Stimulated activated naive CD8-positive, alpha-beta T cell treated with anti-CD3 and anti-CD28 coated beads, Interleukin-15, Interleukin-2, amounts not matched to agents 100 U/mL and 50 U/mL, for 24 hours (primary cell): Measurements from ENCODE around the gene TAS2R60.
"Not testable (repeated sequence)": the region's sequence is repeated elsewhere in the genome, so short reads cannot be mapped to it uniquely, and the experiment has no call there.

Experiments
- ATAC-seq: fragments of 150-1000 bp; cut with Tn5 transposase; one replicate; pipeline ENCODE4 v1.10.0; 2021
- DNase-seq: peaks from one replicate; pipeline ENCODE4 v3.0.0; 2021

TAS2R60 gene, protein sequence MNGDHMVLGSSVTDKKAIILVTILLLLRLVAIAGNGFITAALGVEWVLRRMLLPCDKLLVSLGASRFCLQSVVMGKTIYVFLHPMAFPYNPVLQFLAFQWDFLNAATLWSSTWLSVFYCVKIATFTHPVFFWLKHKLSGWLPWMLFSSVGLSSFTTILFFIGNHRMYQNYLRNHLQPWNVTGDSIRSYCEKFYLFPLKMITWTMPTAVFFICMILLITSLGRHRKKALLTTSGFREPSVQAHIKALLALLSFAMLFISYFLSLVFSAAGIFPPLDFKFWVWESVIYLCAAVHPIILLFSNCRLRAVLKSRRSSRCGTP

DNA sequence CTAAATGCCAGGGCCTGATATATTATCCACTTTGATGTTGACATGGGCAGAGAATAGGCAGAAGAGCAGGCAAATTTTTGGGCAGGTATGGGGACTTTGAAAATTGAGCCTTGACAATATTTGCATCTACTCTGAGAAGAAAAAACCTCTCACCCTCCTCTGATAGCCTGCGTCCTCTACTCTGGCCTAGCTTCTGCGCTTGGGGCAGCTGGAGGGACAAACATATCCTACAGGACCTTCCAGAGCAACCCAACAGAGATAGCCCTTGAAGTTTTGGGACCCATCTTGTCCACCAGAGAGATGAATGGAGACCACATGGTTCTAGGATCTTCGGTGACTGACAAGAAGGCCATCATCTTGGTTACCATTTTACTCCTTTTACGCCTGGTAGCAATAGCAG lies at the start of gene TAS2R60:
TAS2R60 (plus strand) TSS at position 301 of the 400 bp plus-strand sequence; CDS start at position 301, 0 bp downstream.
- DNase-seq: no peak
- no peak for ATAC-seq

DNA sequence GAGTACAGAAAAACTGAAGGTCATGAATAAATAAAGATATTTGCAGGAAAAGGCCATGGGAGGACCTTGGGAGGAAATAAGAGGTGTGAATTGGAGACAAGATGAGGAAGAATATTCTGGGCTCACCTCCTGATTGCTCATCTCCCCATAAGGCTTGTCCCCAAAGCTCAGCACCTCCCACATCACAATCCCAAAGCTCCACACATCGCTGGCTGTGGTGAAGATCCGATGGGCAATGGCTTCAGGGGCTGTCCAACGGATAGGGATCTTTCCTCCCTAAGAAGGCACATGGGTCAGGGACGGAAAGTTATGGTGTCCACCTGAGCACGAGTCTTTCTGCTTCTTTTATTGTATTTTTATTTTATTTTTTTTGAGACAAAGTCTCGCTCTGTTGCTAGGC lies 49.2 kb upstream of the TAS2R60 start:
- ATAC-seq: no peak
- no peak for DNase-seq

DNA sequence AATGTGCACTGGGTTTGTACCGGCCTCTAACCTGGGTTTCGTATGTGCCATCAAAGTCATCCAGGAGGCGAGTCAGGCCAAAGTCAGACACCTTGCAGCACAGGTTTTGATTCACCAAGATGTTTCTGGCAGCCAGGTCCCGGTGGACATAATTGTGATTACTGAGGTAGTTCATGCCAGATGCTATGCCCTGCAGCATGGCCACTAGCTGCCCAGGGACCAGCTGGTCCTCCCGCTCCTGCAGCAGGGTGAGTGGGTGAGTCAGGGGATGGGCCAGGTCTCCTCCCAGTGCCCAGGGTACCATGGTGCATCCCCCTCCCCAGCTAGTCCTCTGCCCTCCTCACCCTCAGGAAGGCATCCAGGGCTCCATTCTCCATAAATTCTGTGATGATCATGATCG lies 48.5 kb upstream of the TAS2R60 start:
- DNase-seq (no peak), ATAC-seq (no peak)

DNA sequence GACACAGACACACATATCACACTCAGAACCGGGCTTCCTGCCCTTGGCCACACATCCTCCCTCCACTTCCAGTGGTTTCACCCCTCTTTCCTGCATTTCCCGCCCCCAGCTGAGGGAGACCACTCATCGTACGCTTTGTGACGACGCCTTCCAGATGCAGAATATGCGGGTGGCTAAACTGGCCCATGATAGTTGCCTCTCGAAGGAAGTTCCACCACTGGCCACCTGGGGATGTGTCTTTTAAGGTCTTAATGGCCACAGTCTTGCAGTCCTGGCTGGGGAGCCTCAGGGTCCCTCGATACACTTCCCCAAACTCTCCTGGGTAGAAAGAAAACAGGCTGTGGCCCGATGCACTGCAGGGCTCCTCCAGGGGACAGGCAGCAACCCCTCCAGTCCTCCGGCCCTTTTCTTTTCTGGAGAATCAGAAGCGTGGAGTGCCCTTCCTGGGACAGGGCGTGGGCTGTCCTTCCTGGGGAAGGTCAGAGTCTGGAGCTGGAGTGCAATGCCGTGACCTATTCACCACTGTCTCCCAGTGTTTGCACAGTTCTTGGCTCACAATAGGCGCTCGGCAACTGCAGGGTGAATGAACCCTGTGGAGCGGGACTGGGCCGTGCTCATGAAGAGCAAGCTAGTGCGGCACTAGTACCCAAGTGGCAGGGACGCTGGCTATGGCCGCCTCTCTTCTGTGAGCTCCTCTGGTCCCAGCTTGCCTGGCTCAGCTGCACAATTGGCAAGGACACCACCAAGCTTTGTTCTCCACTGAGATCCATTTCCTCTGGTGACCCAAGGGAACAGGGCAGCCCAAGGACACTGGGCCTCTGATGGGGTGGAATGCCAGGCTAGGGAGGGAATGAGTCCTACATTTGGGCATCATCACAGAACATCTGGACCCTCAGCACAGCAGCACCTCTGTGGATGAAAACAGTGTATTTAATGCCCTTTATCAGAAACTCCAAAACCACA lies 47.8 kb upstream of the TAS2R60 start:
- ATAC-seq (no peak), DNase-seq (no peak)

DNA sequence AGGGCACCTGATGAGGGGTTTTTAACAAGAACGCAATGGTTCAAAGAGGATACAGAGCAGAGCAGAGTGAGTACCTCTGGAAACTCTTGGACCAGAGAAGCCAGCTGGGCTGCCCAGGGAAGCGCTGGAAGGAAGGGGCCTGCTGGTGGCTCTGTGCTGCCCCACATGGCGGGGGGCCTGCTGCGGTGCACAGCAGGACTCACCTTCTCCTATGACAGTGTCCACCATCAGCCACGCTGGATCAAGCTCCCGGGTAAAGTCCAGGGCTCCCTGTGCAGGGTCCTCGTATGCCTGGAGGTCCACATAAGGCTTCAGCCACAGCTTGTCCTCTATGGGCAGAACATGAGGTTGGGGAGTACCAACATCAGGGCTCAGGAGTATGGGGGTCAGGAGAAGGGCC lies 47.1 kb upstream of the TAS2R60 start:
- ATAC-seq (no peak), DNase-seq (no peak)

DNA sequence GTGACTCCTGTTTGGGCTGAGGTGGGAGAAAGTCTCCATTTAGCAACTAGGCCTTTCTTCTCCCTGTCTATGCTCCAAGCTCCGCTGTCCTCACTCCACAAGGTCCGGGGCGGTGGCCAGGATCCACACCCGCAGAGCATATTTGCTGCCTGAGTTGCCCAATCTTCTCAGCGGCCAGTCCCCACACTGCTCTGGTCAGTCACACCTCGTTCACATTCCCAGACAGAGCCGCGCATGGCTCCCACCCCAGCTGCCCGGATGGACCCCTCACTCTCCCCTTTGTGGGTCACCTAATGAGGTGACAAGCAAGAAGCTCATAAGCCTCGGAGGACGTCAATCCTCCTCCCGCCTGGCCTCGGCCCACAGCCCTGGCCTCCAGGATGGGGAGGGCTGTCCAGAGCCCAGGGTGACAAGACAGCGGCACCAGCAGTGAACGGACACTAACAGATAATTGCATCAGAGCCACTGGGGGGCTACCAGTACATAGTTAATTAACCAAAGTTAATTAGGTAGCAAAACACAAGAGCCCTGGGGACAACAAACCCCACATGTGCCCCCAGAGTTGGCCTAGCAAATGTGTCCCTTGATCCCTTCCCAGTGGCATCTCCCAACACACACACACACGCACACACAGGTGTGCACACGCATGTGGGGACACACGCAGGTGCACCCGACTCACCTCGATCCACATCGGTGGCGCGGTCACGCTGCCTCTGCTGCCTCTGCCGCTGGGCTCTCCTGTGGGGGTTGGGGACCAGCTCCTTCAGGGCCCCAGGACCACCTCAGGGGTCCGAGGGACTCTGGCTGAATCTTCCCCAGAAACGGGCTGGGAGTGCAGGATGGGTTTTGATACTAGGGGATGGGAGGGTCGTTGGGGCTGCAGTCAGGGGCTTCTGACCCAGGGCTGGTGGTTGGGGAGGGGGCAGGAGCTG lies 46.4 kb upstream of the TAS2R60 start:
- DNase-seq: no peak
- ATAC-seq: no peak

DNA sequence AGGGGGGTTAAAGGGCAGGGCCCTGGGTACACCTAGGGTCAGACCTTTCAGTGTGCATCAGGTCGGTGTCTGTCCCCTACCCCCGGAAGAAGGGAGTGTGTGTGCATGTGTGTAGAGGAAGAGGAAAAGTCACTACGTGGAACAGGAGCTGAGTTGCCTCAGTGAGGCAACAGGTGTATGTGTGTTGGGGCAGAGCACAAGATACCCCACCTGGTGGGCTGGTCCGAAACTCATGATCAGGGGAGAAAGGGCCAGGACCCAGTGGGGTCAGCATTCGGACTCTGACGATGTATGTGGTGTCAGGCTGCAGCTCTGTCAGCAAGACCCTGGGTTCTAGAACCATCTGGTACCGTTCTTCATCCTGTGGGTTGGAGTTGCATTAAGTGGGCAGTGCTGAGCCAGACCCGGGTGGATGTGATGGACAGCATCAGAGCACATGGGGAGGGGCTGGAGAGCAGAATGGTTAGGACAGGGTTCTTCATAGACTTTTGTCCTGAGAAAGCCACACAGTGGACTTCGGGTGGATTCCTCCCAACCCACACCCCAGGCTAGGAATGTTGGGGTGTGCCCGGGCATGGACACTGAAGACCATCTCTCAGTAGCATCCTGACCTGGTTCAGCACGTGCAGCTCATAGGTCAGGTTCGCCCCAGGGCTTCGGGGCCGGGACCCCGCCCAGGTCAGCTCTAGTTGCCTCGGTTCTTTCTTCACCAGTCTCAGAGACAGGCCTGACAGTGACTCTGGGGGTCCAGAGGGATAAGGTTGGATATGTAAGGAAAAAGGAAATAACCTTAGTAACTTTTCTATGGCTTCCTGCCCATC lies 45.3 kb upstream of the TAS2R60 start:
- DNase-seq: no peak
- no peak for ATAC-seq

DNA sequence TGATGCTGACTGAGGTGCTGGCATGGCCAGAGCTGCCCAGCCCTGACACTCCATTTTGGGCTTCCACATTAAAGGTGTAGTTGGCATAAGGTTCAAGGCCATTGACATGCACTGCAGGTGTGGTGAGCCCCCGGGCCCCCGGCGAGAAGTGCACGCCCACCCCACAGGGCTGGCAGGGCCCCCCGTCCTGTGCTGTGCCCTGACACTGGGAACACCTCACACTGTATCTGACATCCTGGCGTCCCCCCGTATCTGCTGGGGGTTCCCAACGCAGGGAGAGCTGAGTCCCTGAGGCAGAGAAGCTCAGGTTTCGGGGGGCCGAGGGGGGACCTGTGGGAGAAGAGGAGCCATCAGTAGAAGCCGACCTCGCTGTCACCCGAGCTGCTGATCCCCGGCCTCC lies 44.6 kb upstream of the TAS2R60 start:
- DNase-seq (no peak), ATAC-seq (no peak)

DNA sequence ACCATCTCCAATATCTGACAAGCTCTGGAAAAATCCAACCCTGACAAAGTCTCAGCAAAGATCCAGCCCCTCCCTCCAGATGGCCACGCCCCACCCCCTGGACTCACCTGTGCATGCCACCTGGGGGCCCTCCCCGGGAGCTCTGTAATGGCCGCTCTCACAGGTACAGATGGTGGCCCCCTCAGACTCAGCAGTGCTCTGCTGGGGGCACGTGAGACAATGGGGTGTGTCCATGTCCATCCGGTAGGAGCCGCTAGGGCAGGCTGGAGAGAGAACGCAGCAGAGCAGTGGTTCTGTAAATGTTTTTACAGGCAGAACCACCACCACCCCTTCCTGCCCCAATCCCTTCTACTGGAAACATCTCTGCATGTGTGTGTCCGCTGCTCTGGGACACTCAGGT lies 44.1 kb upstream of the TAS2R60 start:
- DNase-seq: no peak
- ATAC-seq: no peak

DNA sequence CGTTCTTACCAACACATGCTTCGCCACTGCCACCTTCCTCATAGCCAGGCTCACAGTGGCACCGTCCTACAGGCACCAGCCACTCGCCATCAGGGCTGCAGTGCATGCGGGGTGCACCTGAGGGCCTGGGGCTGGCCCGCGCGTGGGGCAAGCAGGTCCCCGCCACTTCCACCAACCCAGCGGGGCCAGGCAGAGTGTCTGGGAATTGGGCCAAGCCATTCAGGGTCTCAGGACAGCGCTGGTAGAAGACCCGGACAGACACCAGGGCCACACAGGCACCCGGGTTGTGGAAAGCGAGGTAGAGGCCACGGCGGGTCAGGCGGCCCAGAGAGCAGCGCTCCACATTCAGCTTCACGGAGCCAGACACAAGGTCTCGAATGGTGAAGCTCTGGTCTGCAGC lies 43.6 kb upstream of the TAS2R60 start:
- ATAC-seq (no peak), DNase-seq (no peak)

DNA sequence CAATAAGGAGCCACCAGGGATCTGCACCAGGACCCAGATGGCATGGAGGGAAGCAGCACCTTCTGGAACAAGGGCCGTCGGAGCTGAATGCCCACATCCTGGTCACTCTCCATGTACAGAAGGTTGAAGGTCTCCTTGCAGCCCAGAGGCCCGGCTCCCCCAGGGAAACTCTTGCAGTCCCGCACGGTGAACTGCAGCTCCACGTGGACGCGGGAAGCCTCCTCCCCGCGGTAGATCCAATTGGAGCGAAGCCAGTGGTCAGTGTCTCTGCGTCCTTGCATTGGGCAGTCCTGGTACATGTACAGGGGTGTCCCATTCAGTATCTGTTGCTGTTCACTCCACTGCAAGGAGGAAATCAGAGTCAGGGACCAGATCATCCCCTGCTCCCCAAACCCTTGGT lies 42.0 kb upstream of the TAS2R60 start:
- ATAC-seq: no peak
- DNase-seq: no peak

DNA sequence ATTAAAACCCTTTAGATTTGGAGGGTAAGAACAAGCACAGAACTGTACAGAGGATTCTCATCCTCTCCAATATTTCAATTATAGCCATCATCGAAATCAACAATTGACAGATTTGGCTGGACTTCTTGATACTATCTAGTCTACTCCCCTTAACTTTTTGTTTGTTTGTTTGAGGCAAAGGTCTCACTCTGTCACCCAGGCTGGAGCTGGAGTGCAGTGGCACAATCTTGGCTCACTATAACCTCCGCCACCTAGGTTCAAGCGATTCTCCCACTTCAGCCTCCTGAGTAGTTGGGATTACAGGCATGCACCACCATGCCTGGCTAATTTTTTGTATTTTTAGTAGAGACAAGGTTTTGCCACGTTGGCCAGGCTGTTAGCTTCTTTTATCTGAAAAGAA lies 41.0 kb upstream of the TAS2R60 start:
- not testable (repeated sequence) for ATAC-seq, DNase-seq

DNA sequence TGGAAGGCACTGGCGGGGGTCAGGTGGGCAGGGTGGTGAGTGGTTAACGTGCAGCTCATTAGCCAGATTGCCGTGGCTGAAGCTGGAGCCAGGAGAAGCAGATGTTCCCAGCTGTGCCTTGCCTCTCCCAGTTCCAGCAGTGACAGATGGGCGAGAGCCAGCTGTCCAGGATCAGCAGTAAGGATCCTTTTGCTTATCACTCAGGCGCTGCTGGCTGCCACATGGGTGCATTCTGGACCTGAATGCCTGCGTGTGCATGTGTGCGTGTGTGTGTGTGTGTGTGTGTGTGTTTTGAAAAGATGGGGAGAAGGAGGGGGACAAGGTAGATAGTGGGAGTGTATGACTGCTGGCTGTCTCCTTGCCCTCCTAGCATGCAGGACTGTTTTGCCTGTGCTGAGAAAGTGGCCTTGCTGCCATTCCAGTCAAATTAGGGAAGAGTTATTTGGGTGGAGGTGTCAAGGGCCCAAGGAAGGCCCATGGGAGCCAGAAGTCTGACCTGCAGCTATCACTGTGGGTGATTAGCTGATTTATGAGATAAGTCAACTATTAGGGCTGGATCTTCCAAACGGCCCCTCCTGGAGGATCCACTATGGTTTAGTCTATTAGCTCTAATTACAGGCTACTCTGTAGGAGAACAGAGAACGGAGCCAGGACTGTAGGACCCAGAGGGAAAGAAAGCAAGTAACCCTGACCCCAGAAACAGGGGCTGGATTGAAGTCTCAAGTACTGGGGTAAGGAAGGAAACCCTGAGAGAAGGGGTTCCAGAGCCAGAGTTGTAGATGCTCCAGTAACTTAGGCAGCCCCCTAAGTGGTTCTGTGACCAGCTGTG lies 37.9 kb upstream of the TAS2R60 start:
- DNase-seq (no peak), ATAC-seq (no peak)

DNA sequence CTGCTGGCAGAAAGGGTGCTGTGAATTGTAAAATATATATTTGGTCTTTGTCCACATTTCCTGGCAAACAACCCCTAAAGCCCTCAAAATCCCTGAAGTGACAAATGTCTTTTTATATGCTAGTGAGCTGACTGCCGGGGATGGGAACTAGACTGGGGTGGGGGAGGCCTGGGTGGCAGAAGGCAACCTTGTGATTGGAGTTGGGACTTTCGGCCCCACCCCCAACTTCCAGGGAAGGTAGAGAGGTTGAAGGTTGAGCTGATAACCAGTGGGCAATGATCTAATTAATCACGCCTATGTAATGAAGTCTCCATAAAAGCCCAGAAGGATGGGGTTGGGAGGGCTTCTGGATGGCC lies 37.3 kb upstream of the TAS2R60 start:
- ATAC-seq: no peak
- no peak for DNase-seq

DNA sequence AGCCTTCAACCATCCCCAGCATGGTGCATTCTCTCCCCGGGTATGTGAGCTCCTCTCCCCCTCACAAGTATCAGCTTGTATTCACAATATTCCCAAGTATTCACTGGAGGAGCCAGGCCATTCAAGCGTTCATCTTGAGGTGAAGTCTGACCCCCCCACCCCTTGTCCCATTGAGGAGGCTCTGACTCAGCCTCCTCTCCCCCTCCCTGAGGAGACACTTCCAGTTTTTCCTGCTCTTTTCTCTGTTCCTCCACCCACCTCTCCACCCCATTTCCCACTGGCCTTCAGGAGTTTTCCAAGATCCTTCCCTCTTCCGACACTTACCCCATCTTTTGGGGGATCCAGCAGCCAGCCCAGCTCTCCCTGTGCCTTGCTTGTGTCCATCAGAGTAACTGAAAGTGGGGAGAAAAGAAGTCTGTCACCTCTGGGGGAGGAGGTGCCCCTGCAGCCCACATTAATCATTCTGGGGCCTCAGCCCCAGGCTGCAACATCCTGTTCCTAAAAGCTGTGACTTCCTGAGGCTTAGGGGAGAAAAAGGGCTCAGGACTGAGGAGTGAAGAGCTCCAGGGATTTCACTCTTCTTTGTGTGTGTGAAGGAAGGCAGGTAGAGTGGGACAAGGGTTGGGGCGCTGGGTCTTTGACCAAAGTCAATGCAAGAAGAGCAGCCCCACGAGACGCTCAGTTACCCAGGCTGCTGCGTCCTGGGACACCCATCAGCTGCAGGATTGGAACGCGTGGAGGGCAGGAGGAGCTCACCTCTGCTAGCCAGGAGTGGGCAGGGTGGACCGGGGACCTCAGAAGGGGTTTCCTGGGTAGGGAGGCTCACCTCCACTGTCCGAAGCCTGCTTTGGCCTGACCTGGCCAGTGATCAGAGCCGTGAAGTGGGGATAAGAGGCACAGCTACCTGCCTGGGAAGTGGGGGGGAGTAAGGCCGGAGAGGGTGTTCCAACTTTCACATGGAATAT lies 35.7 kb upstream of the TAS2R60 start:
- peak; percentile 64 for ATAC-seq
- peak; percentile 35 for DNase-seq

DNA sequence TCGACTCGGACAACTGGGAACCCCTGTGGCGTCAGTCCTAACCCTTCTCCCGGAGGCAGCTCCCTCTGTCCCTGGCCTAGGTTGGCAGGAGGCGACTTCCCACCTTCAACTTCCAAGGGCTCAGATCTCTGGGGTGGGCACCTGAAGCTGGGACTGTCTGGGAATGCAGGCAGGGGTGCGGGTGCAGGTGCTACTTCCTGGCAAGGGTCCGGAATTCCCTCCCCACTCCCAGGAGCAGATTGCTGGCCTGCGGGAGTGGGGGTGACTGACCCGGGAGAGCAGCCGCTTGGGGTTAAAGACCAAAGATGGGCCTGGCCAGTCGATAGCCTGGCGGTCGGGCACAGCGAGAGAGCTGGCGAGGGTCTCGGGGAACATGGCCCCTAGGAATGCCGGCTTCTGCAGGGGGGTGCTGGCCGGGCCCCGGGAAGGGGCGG lies 35.0 kb upstream of the TAS2R60 start:
- DNase-seq (no peak), ATAC-seq (no peak)

DNA sequence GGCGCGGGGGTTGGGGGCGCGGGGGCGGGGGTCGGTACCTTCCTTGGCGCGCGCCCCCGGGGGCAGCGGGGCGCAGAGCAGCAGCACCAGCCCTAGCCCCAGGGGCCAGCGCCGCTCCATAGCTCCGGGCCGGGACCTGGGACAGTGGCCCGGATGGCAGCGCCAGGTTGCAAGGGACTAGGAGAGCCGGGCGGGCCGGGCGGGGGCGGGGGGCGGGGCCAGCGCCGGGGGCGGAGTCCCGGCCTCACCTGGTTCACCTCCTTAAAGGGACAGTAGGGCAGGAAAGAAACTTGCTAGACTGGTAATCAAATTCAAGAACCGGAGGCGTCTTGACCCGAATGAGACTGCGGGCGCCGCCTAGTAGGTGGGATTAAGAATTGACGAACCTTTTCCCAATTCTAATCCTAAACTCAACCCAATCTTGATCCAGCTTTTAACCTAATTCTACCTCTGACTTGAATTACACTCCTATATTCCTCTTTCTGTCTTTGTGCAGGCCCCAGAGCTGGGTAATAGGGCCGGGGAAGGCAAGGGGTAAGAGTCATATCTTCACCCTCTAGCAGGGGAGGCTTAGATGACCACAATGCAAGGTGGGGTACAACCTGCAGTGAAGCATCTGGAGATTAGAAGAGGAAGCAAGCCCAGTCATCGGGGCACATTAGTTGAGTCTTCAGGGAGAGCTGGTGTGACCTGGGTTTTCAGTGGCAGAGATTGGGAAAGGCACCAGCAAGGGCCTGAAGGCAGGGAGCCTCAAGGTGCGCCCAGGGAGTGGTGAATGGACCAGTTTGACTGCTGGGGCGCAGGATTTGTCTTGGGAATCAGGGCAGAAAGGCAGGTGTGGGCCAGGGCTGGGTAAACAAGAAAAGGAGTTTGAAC lies 34.3 kb upstream of the TAS2R60 start, which contains the start of gene EPHA1:
EPHA1 (minus strand) TSS at position 171 of the 876 bp plus-strand sequence; CDS start at position 120, 51 bp downstream.
- ATAC-seq: peak; percentile 47
- peak; percentile 39 for DNase-seq

DNA sequence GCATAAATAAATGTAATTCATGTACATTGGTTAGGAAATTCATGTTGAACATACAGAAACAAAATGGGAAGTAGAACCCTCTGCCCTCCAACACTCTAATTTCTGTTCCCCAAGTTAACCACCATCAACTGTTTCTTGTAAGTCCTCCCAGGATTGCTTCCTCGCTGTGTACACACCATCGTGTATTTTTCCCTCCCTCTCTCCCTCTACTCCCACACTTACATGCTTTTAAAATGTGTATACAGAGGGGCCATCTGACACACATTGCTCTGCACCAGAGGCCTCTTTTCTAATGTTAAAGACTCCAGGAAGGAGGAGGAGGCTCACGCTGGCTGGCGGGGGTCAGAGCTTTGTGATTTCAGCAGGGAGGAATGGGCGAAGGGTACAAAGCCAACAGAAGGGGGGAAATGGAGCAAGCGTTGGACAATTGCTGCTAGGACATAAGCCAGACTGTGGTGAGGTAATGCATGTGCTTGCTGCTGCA lies 32.7 kb upstream of the TAS2R60 start:
- DNase-seq (no peak), ATAC-seq (no peak)
